GM23338 (cell line): ENCODE measurements around the gene MYO6. TPM values are rescaled to one million over a fixed set of nuclear protein-coding genes. Genes with fewer than 3 reads are reported as not detected.

Experiments
- ATAC-seq: fragments of 200-7000 bp; cut with Tn5 transposase; 3 replicates; pipeline ENCODE4 v1.9.1; 2020
- DNase-seq: peaks from one replicate; pipeline ENCODE4 v3.0.0-alpha.2; 2015; ENCODE audit warnings: low spot score
- H2AFZ ChIP-seq: fragments of 200-600 bp; sonication (generic); 2 replicates; pipeline ENCODE4 v1.8.0; 2016; ENCODE audit warnings: antibody characterized with exemption, mild to moderate bottlenecking, moderate library complexity
- H3F3A ChIP-seq: fragments of 200-600 bp; sonication (generic); replicated peaks from 2 replicates; pipeline ENCODE4 v1.8.0; 2017; ENCODE audit warnings: antibody characterized with exemption, mixed run types, low read depth
- H3K27ac ChIP-seq: fragments of 200-600 bp; sonication (generic); 2 replicates; pipeline ENCODE4 v1.6.1; 2016; ENCODE audit warnings: low read depth
- H3K27me3 ChIP-seq: fragments of 200-600 bp; sonication (generic); 2 replicates; pipeline ENCODE4 v1.8.0; 2016; ENCODE audit warnings: mild to moderate bottlenecking, mixed run types, moderate library complexity; ENCODE audit not compliant: insufficient read depth
- H3K36me3 ChIP-seq: fragments of 200-600 bp; sonication (generic); 2 replicates; pipeline ENCODE4 v1.8.0; 2016; ENCODE audit warnings: mild to moderate bottlenecking; ENCODE audit not compliant: insufficient read depth
- H3K4me1 ChIP-seq: fragments of 200-600 bp; sonication (generic); 2 replicates; pipeline ENCODE4 v1.8.0; 2016; ENCODE audit warnings: mild to moderate bottlenecking, moderate library complexity; ENCODE audit not compliant: insufficient read depth
- H3K4me2 ChIP-seq: fragments of 200-600 bp; sonication (generic); 2 replicates; pipeline ENCODE4 v1.7.1; 2017; ENCODE audit warnings: mixed run types
- H3K4me3 ChIP-seq: fragments of 200-600 bp; sonication (generic); 2 replicates; pipeline ENCODE4 v1.6.1; 2016; ENCODE audit warnings: mixed run types
- H3K79me2 ChIP-seq: fragments of 200-600 bp; sonication (generic); replicated peaks from 2 replicates; pipeline ENCODE4 v1.8.0; 2017; ENCODE audit warnings: mild to moderate bottlenecking; ENCODE audit not compliant: insufficient read depth
- H3K9me2 ChIP-seq: fragments of 200-600 bp; sonication (generic); 2 replicates; pipeline ENCODE4 v1.8.0; 2017; ENCODE audit not compliant: insufficient read depth
- H4K20me1 ChIP-seq: fragments of 200-600 bp; sonication (generic); replicated peaks from 2 replicates; pipeline ENCODE4 v1.8.0; 2017; ENCODE audit warnings: mild to moderate bottlenecking; ENCODE audit not compliant: insufficient read depth
- H3K27ac Mint-ChIP-seq: 2 replicates; pipeline ENCODE4 v1.8.0; 2020; ENCODE audit warnings: inconsistent platforms, mild to moderate bottlenecking, moderate library complexity, mixed read lengths
- H3K27me3 Mint-ChIP-seq: 3 replicates; pipeline ENCODE4 v1.8.0; 2022; ENCODE audit warnings: low read depth, mild to moderate bottlenecking, moderate library complexity, mixed read lengths, inconsistent platforms; ENCODE audit not compliant: insufficient read depth, poor library complexity
- H3K36me3 Mint-ChIP-seq: 3 replicates; pipeline ENCODE4 v1.8.0; 2021; ENCODE audit warnings: low read depth, mild to moderate bottlenecking, inconsistent platforms, moderate library complexity, mixed read lengths
- H3K4me1 Mint-ChIP-seq: 3 replicates; pipeline ENCODE4 v1.8.0; 2020; ENCODE audit warnings: mild to moderate bottlenecking, inconsistent platforms, mixed read lengths
- H3K4me3 Mint-ChIP-seq: 3 replicates; pipeline ENCODE4 v1.8.0; 2021; ENCODE audit warnings: moderate library complexity, mild to moderate bottlenecking, inconsistent platforms, mixed read lengths
- H3K9me3 Mint-ChIP-seq: 3 replicates; pipeline ENCODE4 v1.8.0; 2020; ENCODE audit warnings: moderate library complexity, mild to moderate bottlenecking, inconsistent platforms, mixed read lengths
- EZH2phosphoT487 ChIP-seq: fragments of 200-600 bp; sonication (generic); IDR thresholded peaks from one replicate; pipeline ENCODE4 v1.8.1; 2018; ENCODE audit warnings: antibody characterized with exemption; ENCODE audit not compliant: unreplicated experiment
- JUNB ChIP-seq: IDR thresholded peaks from one replicate; pipeline ENCODE4 v1.6.1; 2016; ENCODE audit warnings: antibody characterized with exemption; ENCODE audit not compliant: unreplicated experiment
- NANOG ChIP-seq: IDR thresholded peaks from 2 replicates; pipeline ENCODE4 v1.6.1; 2016; ENCODE audit warnings: antibody characterized with exemption, borderline replicate concordance
- STAT1 ChIP-seq: IDR thresholded peaks from one replicate; pipeline ENCODE4 v1.6.1; 2016; ENCODE audit warnings: antibody characterized with exemption; ENCODE audit not compliant: unreplicated experiment
- ZNF114 ChIP-seq: fragments of 250-450 bp; sonication (Bioruptor Pico); IDR thresholded peaks from 2 replicates; pipeline ENCODE4 v1.5.0; 2020; ENCODE audit warnings: mild to moderate bottlenecking, moderate library complexity
- polyA plus RNA-seq: library from polyadenylated mRNA; unstranded; fragments of >200 nt; fragmentation: Nextera tagmentation; extraction: Ambion mirVana; gene quantifications from 2 replicates; pipeline ENCODE4 v1.2.1, GENCODE V29; 2016
- total RNA-seq: library from RNA; depleted of rRNA; stranded (reverse); fragments of >200 nt; shearing (Covaris generic); gene quantifications from 2 replicates; pipeline ENCODE4 v1.2.3, GENCODE V29; 2014
- TF ChIP-seq, protein P1 (sequence below), 2 experiments: fragments of 200-600 bp in 1 of 2; sonication (generic) in 1 of 2; conservative IDR thresholded peaks; 2 replicates each; pipeline versions ENCODE4 v1.5.1 to v1.6.1; 2016 to 2017; ENCODE audit warnings: antibody characterized with exemption in 2 of 2, low read depth in 2 of 2, mild to moderate bottlenecking in 2 of 2, moderate library complexity in 1 of 2
- TF ChIP-seq, protein P2 (sequence below): fragments of 250-450 bp; sonication (Bioruptor Pico); IDR thresholded peaks from 2 replicates; pipeline ENCODE4 v1.5.0; 2020; ENCODE audit warnings: mild to moderate bottlenecking, moderate library complexity

Gene MYO6
- total and polyA plus RNA-seq, 2 experiments from 2014 or later, result 21.8 to 33.0 TPM

DNA sequence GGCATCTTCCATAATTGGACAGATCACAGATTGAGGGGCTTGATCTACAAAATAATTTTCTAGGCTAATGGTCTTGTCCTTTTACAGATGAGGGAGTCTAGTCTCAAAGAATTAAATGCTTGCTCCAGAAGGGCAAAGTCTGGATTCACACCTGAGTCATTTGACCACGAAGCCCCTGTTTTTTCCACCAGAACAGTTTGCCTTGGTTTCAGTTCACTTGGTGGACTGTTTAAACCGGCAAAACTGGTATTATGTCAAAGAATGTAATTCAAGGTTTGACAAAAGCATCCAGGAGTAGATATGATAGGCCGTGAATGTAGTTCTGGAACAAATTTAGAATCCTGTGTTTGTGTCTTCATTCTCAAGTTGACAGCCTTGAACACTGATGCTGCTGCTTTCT, 3.3 kb downstream of the MYO6 start (continued):
- TF ChIP-seq, protein P1, sequence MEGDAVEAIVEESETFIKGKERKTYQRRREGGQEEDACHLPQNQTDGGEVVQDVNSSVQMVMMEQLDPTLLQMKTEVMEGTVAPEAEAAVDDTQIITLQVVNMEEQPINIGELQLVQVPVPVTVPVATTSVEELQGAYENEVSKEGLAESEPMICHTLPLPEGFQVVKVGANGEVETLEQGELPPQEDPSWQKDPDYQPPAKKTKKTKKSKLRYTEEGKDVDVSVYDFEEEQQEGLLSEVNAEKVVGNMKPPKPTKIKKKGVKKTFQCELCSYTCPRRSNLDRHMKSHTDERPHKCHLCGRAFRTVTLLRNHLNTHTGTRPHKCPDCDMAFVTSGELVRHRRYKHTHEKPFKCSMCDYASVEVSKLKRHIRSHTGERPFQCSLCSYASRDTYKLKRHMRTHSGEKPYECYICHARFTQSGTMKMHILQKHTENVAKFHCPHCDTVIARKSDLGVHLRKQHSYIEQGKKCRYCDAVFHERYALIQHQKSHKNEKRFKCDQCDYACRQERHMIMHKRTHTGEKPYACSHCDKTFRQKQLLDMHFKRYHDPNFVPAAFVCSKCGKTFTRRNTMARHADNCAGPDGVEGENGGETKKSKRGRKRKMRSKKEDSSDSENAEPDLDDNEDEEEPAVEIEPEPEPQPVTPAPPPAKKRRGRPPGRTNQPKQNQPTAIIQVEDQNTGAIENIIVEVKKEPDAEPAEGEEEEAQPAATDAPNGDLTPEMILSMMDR (conservative IDR thresholded peaks at IDR 0.05; ENCODE audit: low read depth in 2 of 2), result no peak
- TF ChIP-seq STAT1 (no peak), EZH2phosphoT487 (no peak), JUNB (no peak), NANOG (no peak)

DNA sequence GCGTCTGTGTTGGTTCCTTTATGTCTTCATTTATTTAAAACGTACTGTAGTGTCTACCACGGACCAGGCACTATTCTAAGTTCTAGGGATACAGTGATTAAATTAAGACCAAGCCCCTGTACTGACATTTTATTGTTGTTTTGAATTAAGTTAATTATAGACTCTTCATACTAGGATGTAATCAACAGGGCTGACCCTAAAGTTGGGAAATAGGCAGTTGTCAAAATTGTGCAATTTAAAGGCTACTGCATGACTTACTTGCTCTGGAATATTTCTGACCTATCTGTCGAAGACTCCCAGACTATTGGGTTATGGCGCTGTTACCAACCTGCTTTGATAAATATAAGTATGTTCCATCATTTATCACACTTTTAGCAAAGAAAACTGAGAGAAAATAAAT, 6.7 kb downstream of the MYO6 start:
- Histone ChIP-seq H3K4me3 (no peak overlapping the region), H4K20me1 (no peaks in the 10 kb centered on the region; the same call in 1 of the 2 replicates), H3K36me3 (no peaks in the 10 kb centered on the region), H3K27ac (peak overlapping the region; percentile 33; the same call in 1 of the 2 replicates), H2AFZ (no peak overlapping the region), H3F3A (no peaks in the 10 kb centered on the region), H3K27me3 (no peaks in the 10 kb centered on the region), H3K79me2 (peaks cover 5% of the 10 kb centered on the region; the same call in 1 of the 2 replicates), H3K4me2 (no peak overlapping the region), H3K4me1 (peaks cover 6% of the 10 kb centered on the region; the same call in 1 of the 2 replicates), H3K9me2 (no peaks in the 10 kb centered on the region)
- DNase-seq, result no peak
- Mint-ChIP-seq H3K27me3 (peaks cover 2% of the 10 kb centered on the region), H3K4me1 (peaks cover 6% of the 10 kb centered on the region; the same call in 2 of the 3 replicates), H3K9me3 (no peaks in the 10 kb centered on the region), H3K36me3 (no peaks in the 10 kb centered on the region), H3K27ac (no peak overlapping the region), H3K4me3 (no peak overlapping the region)
- TF ChIP-seq ZNF114 (CRISPR knock-in tag) (no peak), NANOG (no peak)
- TF ChIP-seq, protein P1 (conservative IDR thresholded peaks at IDR 0.05; ENCODE audit: low read depth in 2 of 2), result no peak
- TF ChIP-seq, protein P2, sequence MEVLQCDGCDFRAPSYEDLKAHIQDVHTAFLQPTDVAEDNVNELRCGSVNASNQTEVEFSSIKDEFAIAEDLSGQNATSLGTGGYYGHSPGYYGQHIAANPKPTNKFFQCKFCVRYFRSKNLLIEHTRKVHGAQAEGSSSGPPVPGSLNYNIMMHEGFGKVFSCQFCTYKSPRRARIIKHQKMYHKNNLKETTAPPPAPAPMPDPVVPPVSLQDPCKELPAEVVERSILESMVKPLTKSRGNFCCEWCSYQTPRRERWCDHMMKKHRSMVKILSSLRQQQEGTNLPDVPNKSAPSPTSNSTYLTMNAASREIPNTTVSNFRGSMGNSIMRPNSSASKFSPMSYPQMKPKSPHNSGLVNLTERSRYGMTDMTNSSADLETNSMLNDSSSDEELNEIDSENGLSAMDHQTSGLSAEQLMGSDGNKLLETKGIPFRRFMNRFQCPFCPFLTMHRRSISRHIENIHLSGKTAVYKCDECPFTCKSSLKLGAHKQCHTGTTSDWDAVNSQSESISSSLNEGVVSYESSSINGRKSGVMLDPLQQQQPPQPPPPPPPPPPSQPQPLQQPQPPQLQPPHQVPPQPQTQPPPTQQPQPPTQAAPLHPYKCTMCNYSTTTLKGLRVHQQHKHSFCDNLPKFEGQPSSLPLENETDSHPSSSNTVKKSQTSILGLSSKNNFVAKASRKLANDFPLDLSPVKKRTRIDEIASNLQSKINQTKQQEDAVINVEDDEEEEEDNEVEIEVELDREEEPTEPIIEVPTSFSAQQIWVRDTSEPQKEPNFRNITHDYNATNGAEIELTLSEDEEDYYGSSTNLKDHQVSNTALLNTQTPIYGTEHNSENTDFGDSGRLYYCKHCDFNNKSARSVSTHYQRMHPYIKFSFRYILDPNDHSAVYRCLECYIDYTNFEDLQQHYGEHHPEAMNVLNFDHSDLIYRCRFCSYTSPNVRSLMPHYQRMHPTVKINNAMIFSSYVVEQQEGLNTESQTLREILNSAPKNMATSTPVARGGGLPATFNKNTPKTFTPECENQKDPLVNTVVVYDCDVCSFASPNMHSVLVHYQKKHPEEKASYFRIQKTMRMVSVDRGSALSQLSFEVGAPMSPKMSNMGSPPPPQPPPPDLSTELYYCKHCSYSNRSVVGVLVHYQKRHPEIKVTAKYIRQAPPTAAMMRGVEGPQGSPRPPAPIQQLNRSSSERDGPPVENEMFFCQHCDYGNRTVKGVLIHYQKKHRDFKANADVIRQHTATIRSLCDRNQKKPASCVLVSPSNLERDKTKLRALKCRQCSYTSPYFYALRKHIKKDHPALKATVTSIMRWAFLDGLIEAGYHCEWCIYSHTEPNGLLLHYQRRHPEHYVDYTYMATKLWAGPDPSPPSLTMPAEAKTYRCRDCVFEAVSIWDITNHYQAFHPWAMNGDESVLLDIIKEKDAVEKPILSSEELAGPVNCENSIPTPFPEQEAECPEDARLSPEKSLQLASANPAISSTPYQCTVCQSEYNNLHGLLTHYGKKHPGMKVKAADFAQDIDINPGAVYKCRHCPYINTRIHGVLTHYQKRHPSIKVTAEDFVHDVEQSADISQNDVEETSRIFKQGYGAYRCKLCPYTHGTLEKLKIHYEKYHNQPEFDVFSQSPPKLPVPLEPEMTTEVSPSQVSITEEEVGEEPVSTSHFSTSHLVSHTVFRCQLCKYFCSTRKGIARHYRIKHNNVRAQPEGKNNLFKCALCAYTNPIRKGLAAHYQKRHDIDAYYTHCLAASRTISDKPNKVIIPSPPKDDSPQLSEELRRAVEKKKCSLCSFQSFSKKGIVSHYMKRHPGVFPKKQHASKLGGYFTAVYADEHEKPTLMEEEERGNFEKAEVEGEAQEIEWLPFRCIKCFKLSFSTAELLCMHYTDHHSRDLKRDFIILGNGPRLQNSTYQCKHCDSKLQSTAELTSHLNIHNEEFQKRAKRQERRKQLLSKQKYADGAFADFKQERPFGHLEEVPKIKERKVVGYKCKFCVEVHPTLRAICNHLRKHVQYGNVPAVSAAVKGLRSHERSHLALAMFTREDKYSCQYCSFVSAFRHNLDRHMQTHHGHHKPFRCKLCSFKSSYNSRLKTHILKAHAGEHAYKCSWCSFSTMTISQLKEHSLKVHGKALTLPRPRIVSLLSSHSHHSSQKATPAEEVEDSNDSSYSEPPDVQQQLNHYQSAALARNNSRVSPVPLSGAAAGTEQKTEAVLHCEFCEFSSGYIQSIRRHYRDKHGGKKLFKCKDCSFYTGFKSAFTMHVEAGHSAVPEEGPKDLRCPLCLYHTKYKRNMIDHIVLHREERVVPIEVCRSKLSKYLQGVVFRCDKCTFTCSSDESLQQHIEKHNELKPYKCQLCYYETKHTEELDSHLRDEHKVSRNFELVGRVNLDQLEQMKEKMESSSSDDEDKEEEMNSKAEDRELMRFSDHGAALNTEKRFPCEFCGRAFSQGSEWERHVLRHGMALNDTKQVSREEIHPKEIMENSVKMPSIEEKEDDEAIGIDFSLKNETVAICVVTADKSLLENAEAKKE (CRISPR knock-in tag), result no peak
- ATAC-seq, result no peak
